NCI-H510A (cell line): ENCODE data around the gene ASIC2.

Experiments
- DNase-seq: peaks from one replicate; lab custom pipeline; 2025; lab: John Stamatoyannopoulos, UW

Gene ASIC2

DNA sequence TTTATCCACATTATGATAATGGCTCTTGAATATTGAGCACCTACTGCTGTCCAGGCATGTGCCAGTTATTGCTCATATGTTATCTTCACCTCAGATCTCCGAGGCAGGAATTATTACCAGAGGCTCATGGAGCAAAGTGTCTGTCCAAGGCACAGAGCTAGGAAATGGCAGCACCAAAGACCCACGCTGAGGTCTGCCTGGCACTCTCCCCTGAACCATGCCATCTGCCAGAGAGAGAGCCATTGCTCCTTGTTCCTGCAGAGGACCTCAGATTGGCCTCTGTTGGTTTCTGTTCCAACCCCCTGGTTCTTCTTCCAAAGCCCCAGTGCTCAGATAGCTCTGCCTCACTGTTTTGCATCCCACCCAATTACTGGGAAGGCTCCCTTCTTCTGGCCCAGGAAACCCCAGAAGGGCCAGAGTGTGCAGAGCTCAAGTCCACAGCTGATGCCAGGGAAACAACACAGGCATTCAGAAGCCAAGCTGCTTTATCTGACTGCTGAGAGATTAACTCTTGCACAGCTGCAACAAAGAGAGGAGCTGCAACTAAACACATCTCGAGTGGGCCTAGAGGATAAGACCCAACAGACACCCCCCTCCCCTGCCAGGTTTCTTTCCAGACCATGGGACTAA, 5.9 kb downstream of the ASIC2 start:
- no peak for DNase-seq

DNA sequence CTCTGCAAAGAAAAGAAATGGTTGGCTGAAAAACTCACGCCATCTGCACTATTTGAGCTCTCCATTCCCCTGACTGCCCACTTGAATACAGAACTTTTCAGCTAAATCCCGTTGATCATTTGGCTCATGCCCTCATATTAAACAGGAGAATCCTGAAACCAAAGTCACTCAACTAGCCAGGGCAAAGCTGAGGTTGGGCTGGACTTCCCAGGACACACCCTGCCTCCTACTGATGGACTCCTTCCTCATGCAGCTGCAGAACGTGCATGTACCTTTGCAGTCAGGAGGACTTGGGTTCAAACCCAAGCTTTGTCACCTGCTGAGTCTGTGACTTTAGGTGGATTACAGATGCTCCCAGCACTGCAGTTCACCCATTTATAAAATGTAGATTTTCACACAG, 7.7 kb downstream of the ASIC2 start:
- DNase-seq: no peak

DNA sequence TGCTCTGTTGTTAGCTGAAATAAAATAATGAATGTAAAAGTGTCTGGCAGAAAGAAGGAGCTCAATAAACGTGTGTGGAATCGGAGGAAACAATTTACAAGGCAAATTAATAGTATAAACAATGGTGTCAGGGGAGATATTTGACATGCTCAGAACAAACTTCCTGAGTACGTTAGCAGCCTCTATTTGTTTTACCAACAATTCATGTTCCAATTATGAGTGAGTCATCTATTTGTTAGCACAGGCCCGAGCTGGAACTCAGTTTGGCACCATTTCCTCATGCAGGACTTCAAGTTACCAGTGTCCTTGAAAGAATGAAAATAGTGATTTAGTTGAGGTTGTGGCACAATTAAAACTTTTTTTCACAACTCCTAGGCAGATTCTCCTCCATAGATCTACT, 9.1 kb downstream of the ASIC2 start:
- no peak for DNase-seq

DNA sequence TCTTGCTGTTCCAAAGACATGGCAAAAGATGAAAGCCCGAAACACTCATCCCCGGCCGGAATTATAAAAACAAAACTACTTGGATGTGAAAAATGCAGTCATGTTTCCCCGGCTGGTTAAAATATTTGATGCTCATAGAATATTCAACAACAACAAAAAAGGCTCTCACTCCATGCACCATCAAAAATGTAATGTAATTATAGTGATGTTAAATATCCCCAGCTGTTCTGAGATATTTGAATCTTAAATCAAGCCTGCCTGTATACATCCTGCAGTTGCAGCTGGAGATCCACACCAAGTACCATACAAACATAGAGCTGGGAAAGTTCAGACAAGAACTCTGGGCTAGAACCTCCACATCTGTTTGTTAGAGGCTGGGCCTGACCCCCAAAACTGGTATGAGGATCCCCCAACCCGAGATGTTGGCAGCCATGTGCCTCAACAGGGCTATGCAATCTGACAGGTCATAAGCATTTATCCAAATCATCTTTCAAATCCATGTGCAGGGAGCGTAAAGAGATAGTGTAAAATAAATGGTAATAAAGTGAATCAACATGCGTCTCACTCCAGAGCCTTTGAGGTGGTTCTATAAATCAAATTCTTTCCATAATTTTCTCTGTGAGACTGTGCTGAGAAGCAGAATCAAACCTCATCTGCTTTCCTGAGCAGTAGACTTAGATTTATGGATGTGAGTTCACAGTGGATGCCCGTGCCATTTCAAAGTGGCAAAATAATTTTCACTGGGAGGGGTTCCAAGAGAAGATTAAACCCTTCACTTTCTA, 12.7 kb downstream of the ASIC2 start:
- no peak for DNase-seq

DNA sequence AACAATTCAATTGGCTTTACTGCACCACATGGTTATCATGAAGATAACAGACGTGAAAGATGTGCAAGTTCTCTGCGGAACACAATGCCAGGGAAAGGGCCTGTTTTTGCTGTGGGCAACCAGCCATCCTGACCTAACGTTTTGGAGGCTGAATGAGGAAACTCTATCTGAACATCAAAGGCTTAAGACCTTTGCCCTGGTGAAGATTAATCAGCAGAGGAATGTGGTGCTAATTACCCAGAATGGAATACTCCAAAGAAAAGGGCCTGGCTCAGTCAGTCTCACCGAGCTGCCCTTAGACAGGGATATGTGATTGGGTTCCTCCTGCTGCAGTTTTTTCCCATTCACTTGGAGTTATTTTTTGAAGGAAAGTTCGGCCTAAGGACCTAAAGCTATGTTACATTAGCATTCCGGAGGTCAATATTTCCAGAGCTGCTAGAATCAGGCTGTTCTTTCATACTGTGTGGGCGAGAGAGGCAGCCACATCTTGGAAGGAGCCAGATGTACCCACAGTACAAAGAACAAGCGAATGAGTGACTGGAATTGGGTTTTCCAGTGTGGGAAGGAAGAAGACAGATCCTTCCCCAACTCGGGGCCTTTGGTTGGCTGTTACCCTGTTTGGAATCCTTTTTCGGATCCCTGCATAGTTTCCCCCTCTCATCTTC, 15.5 kb downstream of the ASIC2 start:
- no peak for DNase-seq

DNA sequence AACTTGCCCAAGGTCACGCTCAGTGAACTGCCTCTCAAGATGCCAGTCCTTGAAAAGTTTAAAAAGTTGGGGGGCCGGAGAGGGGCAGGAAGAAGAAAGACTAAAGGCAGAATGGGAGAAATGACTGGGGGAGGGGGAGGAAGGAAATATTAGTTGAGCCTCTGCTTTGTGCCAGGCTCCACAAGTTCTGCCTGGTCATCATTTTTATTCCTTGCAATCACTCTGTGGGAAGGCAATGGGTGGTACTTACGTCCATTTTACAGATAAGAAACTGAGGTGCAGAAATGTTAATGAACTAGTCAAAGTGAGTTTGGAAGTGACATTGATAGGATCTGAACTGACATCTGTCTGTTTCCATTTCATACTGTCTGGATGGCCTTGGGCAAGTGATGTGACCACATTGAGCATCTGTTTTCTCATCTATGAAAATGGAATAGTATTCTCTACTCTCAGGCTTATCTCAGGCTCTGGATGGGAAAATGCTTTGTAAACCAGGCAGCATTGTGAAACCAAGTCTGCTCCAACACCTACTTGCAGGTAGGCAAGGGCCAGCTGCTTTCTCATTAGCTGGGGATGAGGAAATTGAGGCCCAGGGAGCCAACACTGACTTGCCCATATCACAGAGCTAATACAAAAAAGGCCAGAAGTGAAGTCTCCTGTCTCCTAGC, 19.2 kb downstream of the ASIC2 start:
- no peak for DNase-seq

DNA sequence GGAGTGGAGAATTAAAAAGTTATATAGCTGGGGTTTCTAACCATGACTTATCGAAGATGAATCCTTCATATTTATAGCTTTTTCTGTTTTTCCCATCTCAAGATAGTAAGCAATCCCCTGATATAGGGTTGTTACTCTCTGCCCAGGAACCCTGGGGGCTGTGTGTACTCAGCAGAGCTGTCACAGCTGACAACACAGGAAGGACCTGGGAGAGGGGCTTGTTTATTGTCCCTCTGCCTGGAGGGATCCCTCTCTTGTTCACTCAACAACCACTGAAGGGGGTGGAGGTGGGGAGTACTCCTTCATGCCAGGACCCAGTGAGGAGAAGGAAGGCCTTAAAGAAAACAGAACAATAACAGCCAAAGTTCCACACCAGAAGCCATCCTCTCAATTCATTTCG, 19.8 kb downstream of the ASIC2 start:
- DNase-seq: no peak

DNA sequence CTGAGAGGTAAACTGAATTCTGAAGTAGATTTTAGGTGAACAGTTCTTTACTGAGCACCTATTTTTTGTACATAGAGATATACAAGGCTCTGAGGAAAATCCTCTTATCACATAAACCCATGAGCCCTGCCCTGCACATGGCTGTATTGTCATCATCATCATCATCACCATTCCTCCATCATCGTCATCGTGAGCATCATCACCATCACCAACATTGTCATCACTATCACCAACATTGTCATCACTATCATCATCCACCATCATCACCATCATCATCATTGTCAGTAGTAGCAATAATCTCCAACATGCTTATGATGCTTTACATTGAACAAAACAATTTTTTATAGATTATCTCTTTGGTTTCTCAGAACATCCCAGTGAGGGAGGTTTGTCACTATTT, 20.7 kb downstream of the ASIC2 start:
- DNase-seq: no peak

DNA sequence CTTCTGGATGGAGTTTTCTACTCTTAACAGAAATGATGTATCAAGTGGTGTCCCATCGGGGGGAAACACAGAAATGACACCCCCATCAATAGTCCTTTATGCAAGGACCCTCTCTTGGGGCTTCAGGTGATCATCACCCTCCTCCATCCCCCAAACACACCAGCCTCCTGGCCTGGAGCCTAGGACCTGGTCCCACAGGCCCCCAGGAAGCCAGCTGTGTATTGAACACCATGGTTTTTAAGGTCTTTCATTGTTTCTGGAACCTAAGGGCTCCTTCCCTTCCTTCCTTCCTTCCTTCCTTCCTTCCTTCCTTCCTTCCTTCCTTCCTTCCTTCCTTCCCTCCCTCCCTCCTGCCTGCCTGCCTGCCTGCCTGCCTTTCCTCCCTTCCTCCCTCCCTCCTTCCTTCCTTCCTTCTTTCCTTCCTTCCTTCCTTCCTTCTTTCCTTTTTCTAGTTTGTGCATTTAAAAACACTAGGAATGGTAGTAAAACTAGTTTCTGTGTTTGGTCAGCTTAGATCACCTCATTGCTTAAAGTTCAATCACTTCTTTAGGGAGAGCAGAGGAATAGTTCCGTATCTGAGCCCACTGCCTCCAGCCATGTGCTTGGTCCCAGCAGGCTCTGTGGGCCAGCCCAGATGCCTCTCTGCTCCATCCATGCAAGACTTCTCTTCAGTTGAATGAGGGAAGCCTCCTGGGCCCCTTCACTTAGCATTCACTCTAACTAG, 23.6 kb downstream of the ASIC2 start:
- no peak for DNase-seq

DNA sequence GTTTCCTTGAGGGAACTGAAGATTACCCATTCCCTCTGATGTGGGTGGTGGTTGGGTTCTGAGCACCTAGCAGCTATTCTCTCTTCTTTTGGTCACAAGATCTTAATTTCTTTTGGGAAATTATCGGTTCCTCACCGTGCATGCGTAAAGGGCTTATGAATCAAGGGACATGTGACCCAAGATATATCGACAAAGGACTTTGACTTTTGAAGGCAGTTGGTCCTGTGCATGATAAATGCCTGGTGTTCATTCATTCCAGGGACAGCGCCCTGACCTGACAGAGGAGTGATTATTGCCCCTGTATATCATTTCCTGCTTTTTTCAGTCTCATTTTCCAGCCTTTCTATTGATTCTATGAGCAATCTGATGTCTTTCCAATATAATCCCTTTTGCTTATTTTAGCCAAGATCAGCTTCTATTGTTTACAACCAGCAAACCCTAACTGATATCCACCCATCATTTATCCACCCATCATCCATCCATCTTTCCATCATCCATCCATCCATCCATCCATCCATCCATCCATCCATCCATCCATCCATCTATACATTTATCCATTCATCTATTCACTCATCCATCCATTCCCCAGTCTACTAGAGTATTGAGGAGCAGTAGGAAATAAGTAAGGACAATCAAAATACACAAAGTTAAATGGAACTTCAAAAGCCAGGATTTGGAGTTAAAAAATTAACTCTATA, 25.1 kb downstream of the ASIC2 start:
- DNase-seq: no peak

DNA sequence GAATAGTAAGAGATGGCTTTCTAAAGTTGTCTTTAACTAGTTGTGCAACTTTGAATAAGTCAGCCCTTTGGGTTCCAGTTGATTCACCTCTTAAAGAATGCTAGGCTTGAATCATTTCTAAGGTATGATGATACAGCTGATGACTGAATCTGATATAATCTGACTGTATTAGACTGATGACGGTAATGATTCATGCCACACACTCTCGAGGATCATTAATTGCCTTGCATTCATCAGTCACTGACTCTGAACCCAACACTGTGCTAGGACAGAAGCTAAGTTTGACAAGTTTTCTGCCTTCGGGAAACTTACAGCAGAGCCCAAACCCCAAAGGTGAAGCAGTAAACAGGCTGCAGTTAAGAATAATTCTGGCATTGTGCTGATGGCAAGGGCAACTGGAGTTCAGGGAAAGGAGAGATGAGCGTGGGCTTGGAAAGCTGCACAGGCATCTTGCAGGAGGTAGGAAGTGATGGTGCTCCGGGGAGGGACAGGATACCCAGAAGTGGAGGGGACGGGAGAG, 25.8 kb downstream of the ASIC2 start:
- no peak for DNase-seq

DNA sequence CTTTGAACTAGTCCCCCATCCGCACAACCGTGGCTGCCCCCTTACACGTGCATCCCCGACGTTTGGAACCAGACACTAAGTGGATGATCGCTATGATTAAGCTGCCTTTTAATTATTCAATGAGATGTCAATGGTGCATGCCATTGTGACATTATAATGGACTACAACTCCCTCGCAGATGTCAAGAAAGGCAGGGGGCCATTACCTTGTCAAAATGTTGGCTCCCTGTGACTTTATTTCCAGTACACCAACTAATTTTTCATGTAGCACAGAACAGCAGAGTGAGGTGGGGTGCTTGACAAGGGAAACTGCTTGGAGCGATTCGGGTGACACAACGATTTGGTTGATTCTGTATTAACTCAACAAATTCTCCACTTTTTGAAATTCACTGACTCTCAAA, 26.5 kb downstream of the ASIC2 start:
- no peak for DNase-seq

DNA sequence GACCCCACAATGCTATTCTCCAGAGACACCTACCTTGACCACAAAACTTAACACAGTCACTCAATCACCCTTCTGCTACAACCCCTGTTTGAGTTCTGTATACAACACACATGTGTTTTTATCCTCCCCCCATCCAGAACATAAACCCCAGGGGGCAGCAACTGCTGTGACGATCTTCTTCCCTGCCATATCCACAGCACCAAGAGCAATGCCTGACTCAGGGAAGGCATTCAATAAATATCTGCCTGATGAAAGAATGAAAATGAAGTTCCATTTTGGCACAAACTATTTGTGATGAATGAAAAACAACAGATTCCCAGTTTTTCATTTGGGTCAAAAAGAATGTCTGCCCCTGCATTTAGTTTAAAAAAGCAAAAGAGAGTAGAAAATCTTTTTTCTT, 27.0 kb downstream of the ASIC2 start:
- DNase-seq: no peak

DNA sequence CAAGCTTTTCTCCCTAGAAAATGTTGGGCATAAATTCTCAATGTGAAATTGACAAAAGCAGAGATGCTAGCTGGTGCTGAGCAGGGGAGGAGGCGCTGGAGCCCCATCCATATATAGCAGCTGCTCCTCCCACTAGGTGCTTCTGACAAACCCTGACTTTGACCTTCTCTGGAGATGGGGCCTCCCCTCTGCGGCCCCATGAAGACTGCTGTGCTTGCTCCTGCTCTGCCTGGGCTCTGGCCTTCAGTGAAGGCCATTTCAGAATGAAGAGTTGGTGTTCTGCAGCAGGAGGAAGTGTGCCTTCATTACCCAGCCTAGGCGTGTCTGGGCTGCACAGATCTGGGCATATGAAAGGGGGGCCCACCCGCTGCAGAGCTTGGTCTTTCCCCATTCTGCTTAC, 29.7 kb downstream of the ASIC2 start:
- no peak for DNase-seq

DNA sequence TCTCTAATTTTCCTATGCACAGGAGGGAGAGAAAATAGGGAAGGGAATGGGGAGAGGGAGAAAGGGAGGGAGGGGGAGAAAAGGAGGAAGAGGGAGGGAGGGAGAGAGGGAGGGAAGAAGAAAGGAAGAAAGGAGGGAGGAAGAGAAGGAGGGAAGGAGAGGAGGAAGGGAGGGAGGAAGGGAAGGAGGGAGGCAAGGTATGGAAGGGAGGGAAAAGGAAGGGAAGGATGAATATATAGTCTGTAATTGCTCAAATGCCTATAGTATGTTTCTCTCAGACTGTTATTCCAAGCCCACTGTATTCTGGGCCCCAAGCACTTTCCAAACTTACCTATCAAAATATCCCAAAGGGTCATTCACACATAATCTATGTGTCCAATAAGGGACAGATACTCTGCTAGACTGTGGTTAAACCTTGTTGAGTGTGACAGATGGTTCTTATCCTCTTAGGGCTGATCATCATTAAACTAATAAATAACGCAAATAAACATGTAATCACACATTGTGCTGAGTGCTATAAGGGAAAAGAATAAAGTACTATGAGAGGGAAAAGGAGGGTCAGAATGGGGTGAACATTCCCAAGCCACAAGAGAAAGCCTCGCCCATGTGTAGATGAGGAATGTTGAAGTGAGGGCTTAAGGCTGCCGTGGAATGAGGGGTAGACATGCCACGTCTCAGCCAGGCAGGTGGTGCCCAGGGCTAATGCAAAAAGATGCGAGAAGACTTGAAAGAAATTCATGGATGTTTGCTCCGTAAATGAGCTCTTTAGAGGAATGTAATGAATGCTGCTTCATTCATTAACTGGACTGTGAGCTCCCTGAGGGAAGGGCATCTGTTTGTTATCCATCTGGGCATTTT, 30.6 kb downstream of the ASIC2 start:
- DNase-seq: no peak

DNA sequence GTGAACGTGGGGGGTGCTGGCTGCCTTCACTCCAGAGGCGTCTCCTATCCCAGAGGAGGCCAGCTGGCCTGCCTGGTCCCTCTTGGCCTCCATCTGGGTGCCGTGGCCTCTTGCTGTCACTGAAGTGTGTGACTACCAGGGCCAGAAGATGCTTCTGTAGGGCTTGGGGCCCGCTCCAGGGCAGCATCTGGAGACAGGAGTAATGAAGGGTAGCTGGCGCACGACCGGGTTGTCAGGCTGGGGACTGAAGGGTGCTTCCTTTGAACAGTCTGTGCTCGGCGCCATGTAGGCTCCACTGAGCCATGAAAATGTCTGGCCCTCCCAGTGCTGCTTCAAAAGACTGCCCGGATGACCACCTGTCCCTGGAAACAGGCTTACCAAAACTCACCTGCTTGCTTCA, 31.3 kb downstream of the ASIC2 start:
- no peak for DNase-seq

DNA sequence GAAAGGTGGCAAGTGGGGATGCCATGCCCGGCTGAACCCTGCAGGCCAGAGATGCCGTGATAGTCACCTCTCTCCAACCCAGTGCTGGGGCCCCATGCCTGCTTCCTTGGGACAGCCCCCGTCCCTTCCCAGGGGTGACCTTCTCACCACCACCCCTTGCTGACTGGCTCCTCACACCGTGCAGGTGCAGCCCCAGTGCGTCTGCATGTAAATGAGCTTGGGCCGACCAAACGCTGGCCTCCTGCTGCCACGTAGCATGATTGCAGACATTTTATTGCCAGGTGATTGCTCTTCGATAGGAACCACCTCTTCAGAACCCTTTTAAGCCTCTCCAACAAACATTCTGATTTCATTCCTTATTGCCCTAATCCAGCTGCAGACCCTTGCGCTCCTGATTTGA, 32.5 kb downstream of the ASIC2 start:
- DNase-seq: no peak

DNA sequence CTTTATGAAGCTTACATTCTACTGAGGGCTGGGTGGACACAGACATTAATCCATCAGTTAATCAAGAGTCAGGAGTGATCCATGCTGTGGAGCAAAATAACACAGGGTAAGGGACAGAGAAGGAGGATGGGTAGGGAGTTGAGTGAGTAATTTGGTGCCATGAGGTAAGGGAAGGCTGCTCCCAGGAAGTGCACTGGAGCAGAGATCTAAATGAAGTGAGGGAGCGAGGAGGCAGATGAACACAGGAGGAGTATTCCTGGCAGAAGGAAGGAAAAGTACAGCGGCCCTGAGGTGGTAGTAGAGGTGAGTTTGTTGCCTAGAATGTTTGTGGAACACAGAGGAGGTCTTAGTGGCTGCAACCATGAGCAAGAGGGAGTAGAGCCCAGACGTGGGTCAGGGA, 34.8 kb downstream of the ASIC2 start:
- DNase-seq: no peak

DNA sequence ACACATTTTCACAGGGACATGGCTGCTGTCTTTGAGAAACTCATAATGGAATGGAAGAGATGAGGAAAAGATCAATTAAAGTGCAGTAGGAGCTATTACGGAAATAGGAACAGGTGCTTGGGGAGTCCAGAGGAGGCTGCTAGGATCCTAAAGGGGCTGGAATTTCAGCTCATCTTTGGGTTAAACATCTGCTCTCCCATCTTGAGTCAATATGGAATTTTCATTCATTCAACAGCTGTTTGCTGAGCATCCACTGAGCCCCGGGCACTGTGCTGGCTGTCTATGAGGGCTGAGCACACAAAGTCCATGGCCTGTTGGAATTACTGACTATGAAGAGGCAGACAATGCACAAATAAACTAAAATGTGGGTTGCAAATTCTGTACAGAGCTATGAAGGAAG, 47.9 kb downstream of the ASIC2 start:
- DNase-seq: no peak

DNA sequence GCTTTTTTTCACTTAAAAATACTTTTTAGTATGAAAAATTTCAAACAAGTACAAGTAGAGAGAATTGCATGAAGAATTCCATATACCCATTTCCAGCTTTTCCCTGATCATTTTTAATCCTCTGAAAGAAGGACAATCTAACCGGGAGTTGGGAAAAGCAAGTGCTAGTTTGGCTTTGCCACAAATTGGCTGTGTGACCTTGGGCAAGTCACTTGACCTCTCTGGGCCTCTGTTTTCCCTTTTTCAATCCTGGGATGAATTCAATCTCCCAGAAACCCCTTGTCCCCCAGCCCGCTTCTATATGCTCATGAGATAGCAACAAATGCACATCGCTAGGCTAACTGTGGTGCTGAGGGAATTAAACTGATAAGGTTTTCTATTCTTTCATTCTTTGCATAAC, 49.4 kb downstream of the ASIC2 start:
- no peak for DNase-seq
